Stimulated activated CD4-positive, alpha-beta T cell treated with anti-CD3 and anti-CD28 coated beads, Interleukin-12 subunit alpha, Interleukin-12 subunit beta, amount 100 ng/mL, for 24 hours (primary cell): ENCODE data around the gene DIP2A.

Source experiments
- DNase-seq, 2 experiments: peaks; one replicate each; pipeline ENCODE4 v3.0.0-alpha.2; 2020; ENCODE audit warnings: low read depth in 2 of 2

DIP2A gene

DNA sequence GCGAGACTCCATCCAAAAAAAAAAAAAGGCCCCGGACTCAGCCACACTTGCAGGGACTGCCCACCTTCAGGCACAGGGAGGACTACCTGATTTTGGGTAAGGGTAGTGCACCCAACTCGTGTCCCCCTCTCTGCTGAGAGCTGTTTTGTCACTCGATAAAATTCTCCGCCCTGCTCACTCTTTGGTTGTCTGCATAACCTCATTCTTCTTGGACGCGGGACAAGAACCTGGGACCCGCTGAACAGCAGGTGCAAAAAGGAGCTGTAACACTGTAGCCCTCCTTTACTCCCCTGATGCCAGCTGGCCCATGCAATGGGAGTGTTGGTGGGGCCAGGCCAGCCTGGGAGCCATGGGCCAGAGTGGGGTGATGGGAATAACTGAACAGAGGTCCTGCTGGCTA is 135.6 kb downstream of the DIP2A start:
- DNase-seq: no peak

DNA sequence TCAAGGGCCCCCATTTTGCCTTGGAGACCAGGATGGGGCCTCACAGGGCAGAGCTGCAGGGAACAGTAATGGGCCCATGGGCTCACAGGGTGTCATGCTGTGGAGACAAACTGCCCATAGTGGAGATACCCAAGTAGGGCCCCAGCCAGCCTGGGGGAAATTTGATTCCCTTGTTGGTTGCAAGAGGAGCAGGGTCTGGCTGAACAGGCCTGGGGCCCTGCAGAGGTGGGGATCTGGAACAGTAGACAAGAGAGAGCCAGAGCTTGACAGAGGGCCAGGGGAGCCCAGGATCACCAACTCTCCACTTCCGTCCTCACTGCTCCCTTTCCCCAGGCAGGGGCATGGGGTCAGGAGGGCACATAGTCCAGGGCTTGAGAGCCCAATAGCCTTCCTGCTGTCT is 137.5 kb downstream of the DIP2A start:
- no peak for DNase-seq

- no peak for DNase-seq
Observed at GRCh38 chr21:46597031-46597430, 138.3 kb downstream of the DIP2A start.

- DNase-seq: no peak
Observed at GRCh38 chr21:46597896-46598343, 139.2 kb downstream of the DIP2A start.

GRCh38 chr21:46598581-46599572 is 140.2 kb downstream of the DIP2A start:
- no peak for DNase-seq

GRCh38 chr21:46600305-46600704 is 141.6 kb downstream of the DIP2A start:
- DNase-seq: no peak

- DNase-seq: no peak
Observed at GRCh38 chr21:46600978-46601377, 142.3 kb downstream of the DIP2A start.

DNA sequence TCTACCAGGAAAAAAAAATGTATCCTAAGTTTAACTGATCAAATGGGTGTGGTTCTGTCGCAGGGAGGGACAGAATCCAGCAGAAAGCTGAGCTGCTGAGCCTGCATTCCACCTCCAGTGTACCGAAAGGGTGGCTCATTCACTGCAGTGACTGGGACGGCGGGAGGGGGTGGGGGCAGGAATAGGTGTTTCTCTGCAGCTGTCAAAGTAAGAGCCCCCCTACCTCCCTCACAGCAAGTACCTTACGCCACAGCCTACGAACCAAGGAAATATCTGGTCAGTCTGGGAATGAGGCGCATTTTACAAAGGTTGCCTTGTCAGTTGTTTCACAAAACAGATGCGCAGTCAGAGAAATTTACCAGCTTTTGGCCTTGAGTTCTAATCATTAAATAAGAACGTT is 144.5 kb downstream of the DIP2A start:
- DNase-seq: no peak

- no peak for DNase-seq
Observed at GRCh38 chr21:46604329-46604974, 145.8 kb downstream of the DIP2A start.

- DNase-seq: no peak
Observed at GRCh38 chr21:46604975-46605766, 146.5 kb downstream of the DIP2A start, which contains the start of gene S100B. TSS of gene S100B (minus strand) at chr21:46605082. CDS start at chr21:46602415, 2,667 bp downstream.

DNA sequence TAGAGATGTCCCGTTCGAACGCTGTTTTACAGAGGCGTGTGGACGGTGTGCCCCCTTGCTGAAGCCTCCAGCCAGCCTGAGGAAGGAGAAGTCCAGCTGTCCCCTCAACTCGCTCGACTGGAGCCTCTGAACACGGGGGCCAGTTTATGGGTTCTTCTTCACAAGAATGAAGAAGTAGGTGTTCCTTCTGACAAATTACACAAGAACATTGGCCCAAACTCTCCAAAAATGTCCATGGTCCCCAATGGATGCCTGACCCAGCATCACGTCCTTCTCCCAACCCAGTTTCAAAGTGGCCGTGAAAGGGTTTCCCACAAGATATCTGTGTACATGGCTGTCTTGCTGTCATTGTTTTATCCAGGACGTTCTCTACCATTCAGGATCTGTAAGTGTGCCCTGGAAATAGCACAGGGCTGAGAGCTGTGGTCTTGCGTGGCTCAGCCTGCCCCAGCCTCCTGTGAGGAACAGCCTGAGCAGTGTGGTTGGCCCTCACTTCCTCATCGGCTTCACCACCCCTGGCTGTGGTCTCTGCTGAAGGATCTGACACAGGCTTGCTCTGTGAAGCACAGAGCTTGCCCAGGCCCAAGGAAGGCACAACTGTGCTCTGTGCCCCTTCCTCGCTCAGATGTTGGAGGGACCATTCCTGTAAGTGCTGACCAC is 147.2 kb downstream of the DIP2A start:
- no peak for DNase-seq

DNA sequence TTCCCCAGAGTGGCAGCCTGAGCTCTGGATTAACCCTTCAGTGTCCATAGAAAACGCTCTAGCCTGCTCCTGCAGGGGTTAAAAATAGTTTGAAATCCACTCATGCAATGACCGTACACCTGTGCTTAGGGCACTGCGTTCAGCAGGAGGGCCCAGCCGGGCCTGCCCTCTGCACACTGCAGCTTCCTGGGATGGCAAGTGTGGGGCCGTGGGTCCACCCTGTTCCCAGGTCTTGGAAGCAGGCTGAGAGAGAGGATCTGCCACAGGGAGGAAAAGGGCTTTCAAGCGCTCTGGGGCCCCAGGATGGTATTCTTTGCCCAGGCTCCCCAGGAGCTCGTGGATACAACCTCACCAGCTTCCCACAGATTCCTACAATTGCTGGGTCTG is 147.7 kb downstream of the DIP2A start:
- no peak for DNase-seq

DNA sequence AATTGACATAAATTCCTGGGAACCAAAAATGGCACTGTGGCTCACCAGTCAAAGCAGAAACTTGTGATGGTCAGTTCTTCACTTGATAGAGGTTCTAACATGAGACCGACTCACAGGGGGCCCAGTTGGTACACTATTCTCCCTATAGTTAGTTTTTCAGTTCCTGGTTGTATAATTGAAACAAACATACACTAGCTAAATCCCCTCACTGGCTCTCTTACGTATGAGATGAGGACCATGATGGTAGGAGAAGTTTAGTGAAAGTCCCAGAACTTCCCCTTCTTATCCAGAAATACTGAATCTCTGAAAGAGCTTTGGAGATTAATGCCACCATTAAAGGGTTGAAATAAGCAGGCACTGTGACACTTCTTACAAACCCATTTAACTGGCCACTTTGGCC is 148.9 kb downstream of the DIP2A start:
- no peak for DNase-seq

DNA sequence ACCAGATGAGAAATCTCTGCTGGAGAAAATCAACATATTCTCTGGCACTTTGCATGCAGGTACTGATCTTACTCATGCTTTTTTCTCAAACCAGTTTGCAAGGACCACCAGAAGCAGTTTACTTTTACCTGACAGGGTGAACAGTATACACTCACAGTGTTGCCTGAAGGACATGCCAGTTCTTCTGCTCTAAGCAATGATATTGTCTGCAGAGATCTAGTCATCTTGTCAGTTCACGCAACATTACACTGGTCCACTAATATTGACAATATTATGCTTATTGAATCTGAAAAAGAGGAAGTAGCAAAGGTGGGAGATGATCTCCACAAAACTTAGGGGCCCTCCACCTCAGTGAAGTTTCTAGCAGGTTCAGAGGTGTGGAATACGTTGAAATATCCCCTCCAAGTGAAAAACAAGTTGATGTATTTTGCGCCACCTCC is 150.0 kb downstream of the DIP2A start:
- no peak for DNase-seq

- no peak for DNase-seq
Observed at GRCh38 chr21:46610018-46610701, 151.5 kb downstream of the DIP2A start.

- DNase-seq: no peak
Observed at GRCh38 chr21:46613391-46613790, 154.7 kb downstream of the DIP2A start.

- DNase-seq: no peak
Observed at GRCh38 chr21:46616050-46616449, 157.4 kb downstream of the DIP2A start.

GRCh38 chr21:46616656-46617055 is 158.0 kb downstream of the DIP2A start:
- DNase-seq: no peak

GRCh38 chr21:46617267-46618051 is 158.8 kb downstream of the DIP2A start:
- no peak for DNase-seq
